CD8-positive, alpha-beta memory T cell (primary cell): ENCODE measurements around the gene DGCR8. TPM values are rescaled to one million over a fixed set of nuclear protein-coding genes. Genes with fewer than 3 reads are reported as not detected.

Source experiments
- CTCF ChIA-PET: fragments of 350-600 bp; sonication (Branson Sonifier 250); formaldehyde crosslinking; loops from one replicate; lab custom pipeline; 2021; ENCODE audit warnings: antibody characterized with exemption; lab: Charles Lee
- POLR2A ChIA-PET: fragments of 350-600 bp; sonication (Branson Sonifier 250); formaldehyde crosslinking; loops from one replicate; lab custom pipeline; 2021; ENCODE audit warnings: antibody characterized with exemption; lab: Charles Lee
- DNase-seq, 5 donors: peaks; one replicate each; pipeline versions ENCODE4 v3.0.0 to v3.0.0-alpha.2; 2020 to 2022; ENCODE audit warnings: mixed read lengths in 1 of 5
- H3K27ac ChIP-seq: one replicate; pipeline ENCODE4 v1.7.0; 2013; ENCODE audit warnings: low read depth, mild to moderate bottlenecking, low read length, moderate library complexity
- H3K27me3 ChIP-seq: 2 replicates; pipeline ENCODE4 v1.7.0; 2013; ENCODE audit warnings: low read length, mild to moderate bottlenecking; ENCODE audit not compliant: insufficient read depth, poor library complexity, severe bottlenecking
- H3K36me3 ChIP-seq: 2 replicates; pipeline ENCODE4 v1.7.0; 2013; ENCODE audit warnings: mild to moderate bottlenecking, low read length, moderate library complexity; ENCODE audit not compliant: insufficient read depth
- H3K4me1 ChIP-seq: 2 replicates; pipeline ENCODE4 v1.7.0; 2013; ENCODE audit warnings: mild to moderate bottlenecking, low read length, moderate library complexity; ENCODE audit not compliant: insufficient read depth
- H3K4me3 ChIP-seq: 2 replicates; pipeline ENCODE4 v1.7.0; 2013; ENCODE audit warnings: mild to moderate bottlenecking, low read length
- H3K9me3 ChIP-seq: 2 replicates; pipeline ENCODE4 v1.7.0; 2013; ENCODE audit warnings: mild to moderate bottlenecking, low read length
- H3K27ac Mint-ChIP-seq, 8 donors: one replicate each; pipeline ENCODE4 v1.8.0; 2020 to 2021; ENCODE audit warnings: mixed read lengths in 8 of 8, mild to moderate bottlenecking in 6 of 8, inconsistent platforms in 3 of 8, moderate library complexity in 3 of 8
- H3K27me3 Mint-ChIP-seq, 2 donors: one replicate each; pipeline ENCODE4 v1.8.0; 2020 to 2021; ENCODE audit warnings: mixed read lengths in 2 of 2, mild to moderate bottlenecking in 1 of 2, moderate library complexity in 1 of 2
- H3K36me3 Mint-ChIP-seq, 3 donors: one replicate each; pipeline ENCODE4 v1.8.0; 2020 to 2021; ENCODE audit warnings: mixed read lengths in 3 of 3, inconsistent platforms in 1 of 3, mild to moderate bottlenecking in 1 of 3
- H3K4me1 Mint-ChIP-seq, 3 donors: one replicate each; pipeline ENCODE4 v1.8.0; 2020 to 2021; ENCODE audit warnings: mixed read lengths in 3 of 3, inconsistent platforms in 1 of 3, mild to moderate bottlenecking in 1 of 3
- H3K4me3 Mint-ChIP-seq, 7 donors: one replicate each; pipeline ENCODE4 v1.8.0; 2020 to 2021; ENCODE audit warnings: mixed read lengths in 7 of 7, mild to moderate bottlenecking in 6 of 7, moderate library complexity in 4 of 7, inconsistent platforms in 2 of 7
- H3K9me3 Mint-ChIP-seq, 5 donors: one replicate each; pipeline ENCODE4 v1.8.0; 2020 to 2022; ENCODE audit warnings: mixed read lengths in 5 of 5, mild to moderate bottlenecking in 3 of 5, moderate library complexity in 2 of 5, inconsistent platforms in 1 of 5
- polyA plus RNA-seq: library from polyadenylated mRNA; unstranded; fragments of 300-500 nt; fragmentation: Illumina TruSeq; gene quantifications from one replicate; pipeline ENCODE4 v1.2.3, GENCODE V29; 2021
- total RNA-seq, 2 experiments: library from RNA; stranded (reverse); gene quantifications; one replicate each; pipeline ENCODE4 v1.2.3, GENCODE V29; 2021

The DGCR8 gene
- total RNA-seq (10 to 100 TPM; 68.6 to 73.8 TPM), polyA plus RNA-seq (10.6 TPM)

DNA sequence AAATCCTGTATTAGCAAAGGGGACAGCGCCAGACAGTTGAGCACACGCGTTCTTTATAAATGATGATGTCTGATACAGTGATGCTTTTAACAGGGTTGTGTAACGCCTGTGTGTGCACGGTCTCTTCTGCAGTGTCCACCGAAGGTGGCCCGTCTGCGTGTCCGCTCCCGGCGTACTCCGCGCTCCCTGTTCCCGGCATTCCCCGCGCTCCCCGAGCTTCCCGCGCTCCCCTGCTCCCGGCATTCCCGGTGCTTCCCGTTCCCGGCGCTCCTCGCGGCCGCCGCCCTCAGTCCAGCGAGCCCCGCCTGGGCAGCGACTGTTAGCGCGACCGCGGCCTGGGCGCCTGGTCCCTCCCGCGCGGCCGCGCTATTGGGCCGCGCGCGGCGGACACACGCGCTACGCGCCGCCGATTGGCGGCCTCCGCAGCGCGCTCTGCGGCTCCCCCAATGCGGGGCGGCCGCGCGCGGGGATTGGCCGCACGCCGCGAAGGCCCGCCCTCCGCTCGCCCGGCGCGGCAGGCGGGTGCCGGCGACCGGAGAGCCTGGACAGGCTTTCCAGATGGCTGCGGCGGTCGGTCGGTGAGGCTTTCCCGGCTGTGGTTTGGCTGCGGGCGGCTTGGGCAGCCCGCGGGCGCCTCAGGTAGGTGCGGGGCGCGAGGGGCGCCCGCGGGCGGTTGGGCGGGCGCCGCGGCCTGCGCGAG, at the start of gene DGCR8:
DGCR8 (plus strand) TSS at position 497 of the 700 bp plus-strand sequence. CDS start 5,723 bp downstream, outside the sequence.
- CTCF ChIA-PET = no interaction called here
- Mint-ChIP-seq H3K4me1 (peaks cover 38 to 46% (median 39%) of the 10 kb centered on the region in 3 donors), H3K4me3 (peak within 1 kb of the TSS; percentile 91 to 96 (median 94)), H3K27me3 (peaks cover 0 to 1% of the 10 kb centered on the region in 2 donors), H3K27ac (peak within 1 kb of the TSS; percentile 88 to 96 (median 91)), H3K36me3 (peaks cover 0 to 7% (median 0%) of the 10 kb centered on the region in 3 donors), H3K9me3 (no peaks in the 10 kb centered on the region)
- Histone ChIP-seq H3K27ac (peak within 1 kb of the TSS; percentile 98), H3K36me3 (no peaks in the 10 kb centered on the region), H3K4me3 (peak within 1 kb of the TSS; percentile 97), H3K27me3 (no peaks in the 10 kb centered on the region), H3K9me3 (no peaks in the 10 kb centered on the region), H3K4me1 (peaks cover 37% of the 10 kb centered on the region)
- POLR2A ChIA-PET = interaction anchor here (1.2 kb wide), 1 partner anchor 11 kb away, joined by 5 read pairs; no protein-coding TSS in a partner anchor
- DNase-seq = peak; percentile 56 to 80 (median 71)

DNA sequence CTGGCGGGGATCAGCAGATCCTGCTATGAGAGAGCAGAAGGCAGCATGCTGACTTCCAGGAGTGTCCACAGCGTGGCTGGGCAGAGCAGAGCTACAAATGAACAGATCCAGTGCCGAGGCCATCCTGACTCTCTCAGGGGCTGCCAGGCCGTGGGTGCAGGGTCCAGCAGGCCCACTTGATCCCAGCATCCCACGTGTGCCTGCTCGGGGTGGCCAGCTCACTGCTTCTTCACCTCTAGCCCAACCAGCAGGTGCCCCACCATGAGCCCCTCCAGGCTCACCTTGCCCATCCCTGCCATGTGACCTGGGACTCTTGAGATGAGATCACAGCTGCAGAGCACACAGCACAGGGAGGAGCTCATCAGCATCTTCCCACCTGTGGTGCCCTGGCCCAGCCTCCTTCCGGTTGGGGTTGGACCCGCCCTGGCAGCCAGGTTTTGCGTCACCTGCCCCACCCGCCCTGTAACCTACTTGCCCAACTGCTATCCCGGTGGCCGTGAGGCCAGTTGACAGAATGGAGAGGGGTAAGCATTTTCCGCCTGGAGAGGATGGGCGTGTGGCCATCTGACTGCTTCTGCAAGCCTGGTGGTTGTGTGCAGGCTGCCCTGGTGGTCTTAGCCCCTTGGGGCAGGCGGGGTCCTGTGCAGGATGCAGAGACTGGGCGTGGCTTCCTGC, 48.2 kb upstream of the DGCR8 start:
- H3K9me3 Mint-ChIP-seq = no peaks in the 10 kb centered on the region
- no peak overlapping the region for H3K4me3 ChIP-seq
- H3K27ac Mint-ChIP-seq = peak overlapping the region in 4 of 8 donors; percentile 48 to 79 (median 54)
- H3K4me1 Mint-ChIP-seq = peaks cover 24 to 63% (median 31%) of the 10 kb centered on the region in 3 donors
- peak overlapping the region; percentile 39 for H3K27ac ChIP-seq
- H3K4me1 ChIP-seq = peaks cover 19% of the 10 kb centered on the region
- no peaks in the 10 kb centered on the region for H3K27me3 Mint-ChIP-seq
- no peaks in the 10 kb centered on the region for H3K9me3 ChIP-seq
- peak in 4 of 5 donors; percentile 20 to 68 (median 46) for DNase-seq
- H3K36me3 ChIP-seq = peaks cover 5% of the 10 kb centered on the region
- no peaks in the 10 kb centered on the region for H3K27me3 ChIP-seq
- POLR2A ChIA-PET = interaction anchor here (1.6 kb wide), 1 partner anchor 10 kb away, joined by 7 read pairs; no protein-coding TSS in a partner anchor
- H3K4me3 Mint-ChIP-seq = peak overlapping the region in 1 of 7 donors; percentile 65
- CTCF ChIA-PET = interaction anchor here (2.3 kb wide), 1 partner anchor 10 kb away, joined by 5 read pairs; the partner anchor contains the start of gene TANGO2
- peaks cover 0 to 19% (median 4%) of the 10 kb centered on the region in 3 donors for H3K36me3 Mint-ChIP-seq

DNA sequence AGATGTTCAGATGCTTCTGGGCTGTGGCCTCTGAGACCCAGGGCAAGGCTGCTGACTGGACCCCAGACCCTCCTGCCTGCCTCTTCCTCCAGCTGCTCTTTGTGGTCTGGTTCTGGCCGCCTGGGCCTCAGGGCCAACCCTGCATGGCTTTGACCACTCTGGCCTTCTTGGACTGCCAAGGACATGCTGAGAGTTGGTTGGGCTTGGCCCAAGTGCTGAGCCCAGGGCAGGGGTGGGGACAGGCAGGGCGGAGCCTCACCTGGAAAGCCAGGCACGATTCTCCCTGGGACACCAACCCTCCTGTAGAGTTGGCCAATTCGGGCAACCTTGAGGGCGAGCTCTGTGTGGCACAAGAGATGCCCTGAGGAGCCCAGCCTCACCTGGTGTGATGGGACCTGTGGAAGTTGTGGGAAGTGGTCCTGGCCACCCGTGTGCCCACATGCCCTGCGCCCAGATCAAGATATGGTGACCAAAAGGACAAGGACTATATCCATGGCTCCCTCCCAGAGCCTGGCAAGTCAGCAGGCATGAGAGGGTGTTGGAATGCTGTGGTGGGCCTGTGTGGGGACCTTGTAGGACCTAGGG, 47.5 kb upstream of the DGCR8 start:
- Histone ChIP-seq H3K36me3 (peaks cover 7% of the 10 kb centered on the region), H3K27ac (peak overlapping the region; percentile 39)
- H3K4me3 Mint-ChIP-seq = peak overlapping the region in 1 of 7 donors; percentile 31

DNA sequence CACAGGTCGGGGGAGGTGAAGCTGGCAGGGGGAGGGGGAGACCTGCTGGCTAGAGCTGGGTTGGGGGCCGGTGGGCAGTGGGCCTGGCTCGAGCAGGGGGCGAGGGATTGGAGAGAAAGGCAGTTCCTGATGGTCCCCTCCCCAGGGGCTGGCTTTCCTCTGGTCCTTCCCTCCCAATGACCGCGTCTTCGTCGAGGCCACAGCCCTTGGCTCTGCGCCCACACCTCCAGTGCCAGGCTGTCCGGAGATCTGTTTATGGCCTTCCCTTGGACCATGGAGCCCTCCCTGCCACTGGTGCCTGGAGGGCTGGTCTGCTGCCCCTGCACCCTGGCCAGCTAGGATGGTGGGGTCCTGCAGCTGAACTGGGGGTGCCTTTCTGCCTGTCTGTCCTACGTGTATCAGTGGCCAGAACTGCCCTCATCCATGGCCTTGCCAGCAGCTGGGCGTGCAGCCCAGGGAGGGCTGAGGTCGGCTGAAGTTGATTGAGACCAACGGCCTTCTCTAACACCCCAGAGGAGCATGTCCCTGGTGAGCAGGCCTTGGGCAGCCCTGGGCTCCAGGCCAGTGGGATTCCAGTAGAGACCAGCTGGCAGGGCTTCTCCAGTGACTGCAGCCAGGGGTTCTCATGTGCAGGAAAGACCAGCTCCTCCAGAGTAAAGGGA, 46.9 kb upstream of the DGCR8 start:
- Mint-ChIP-seq H3K27ac (peak overlapping the region in 1 of 8 donors; percentile 68), H3K4me1 (peaks cover 20 to 56% (median 36%) of the 10 kb centered on the region in 3 donors), H3K4me3 (no peak overlapping the region), H3K27me3 (no peaks in the 10 kb centered on the region), H3K36me3 (peaks cover 0 to 32% (median 8%) of the 10 kb centered on the region in 3 donors), H3K9me3 (no peaks in the 10 kb centered on the region)
- POLR2A ChIA-PET = interaction anchor here (0.5 to 0.6 kb wide), 2 partner anchors 12 to 17 kb away, joined by 4 to 8 read pairs; no protein-coding TSS in a partner anchor
- Histone ChIP-seq H3K4me1 (peaks cover 15% of the 10 kb centered on the region), H3K9me3 (no peaks in the 10 kb centered on the region), H3K27me3 (no peaks in the 10 kb centered on the region), H3K27ac (no peak overlapping the region), H3K4me3 (no peak overlapping the region), H3K36me3 (peaks cover 7% of the 10 kb centered on the region)
- CTCF ChIA-PET = interaction anchor here (0.7 to 2.3 kb wide), 2 partner anchors 9 to 12 kb away, joined by 3 to 5 read pairs; partner anchors contain the start of gene TANGO2
- no peak for DNase-seq

More for the DNA sequence above, 47.5 kb upstream of the DGCR8 start:
- POLR2A ChIA-PET = interaction anchor here (1.6 kb wide), 1 partner anchor 10 kb away, joined by 7 read pairs; no protein-coding TSS in a partner anchor
- DNase-seq = no peak
- H3K4me1 Mint-ChIP-seq = peaks cover 20 to 58% (median 33%) of the 10 kb centered on the region in 3 donors
- peaks cover 0 to 26% (median 6%) of the 10 kb centered on the region in 3 donors for H3K36me3 Mint-ChIP-seq
- peak overlapping the region in 3 of 8 donors; percentile 48 to 86 (median 56) for H3K27ac Mint-ChIP-seq
- Histone ChIP-seq H3K4me3 (no peak overlapping the region), H3K4me1 (peaks cover 15% of the 10 kb centered on the region), H3K9me3 (no peaks in the 10 kb centered on the region), H3K27me3 (no peaks in the 10 kb centered on the region)
- CTCF ChIA-PET = interaction anchor here (2.3 kb wide), 1 partner anchor 11 kb away, joined by 5 read pairs; the partner anchor contains the start of gene TANGO2
- H3K9me3 Mint-ChIP-seq = no peaks in the 10 kb centered on the region
- no peaks in the 10 kb centered on the region for H3K27me3 Mint-ChIP-seq

DNA sequence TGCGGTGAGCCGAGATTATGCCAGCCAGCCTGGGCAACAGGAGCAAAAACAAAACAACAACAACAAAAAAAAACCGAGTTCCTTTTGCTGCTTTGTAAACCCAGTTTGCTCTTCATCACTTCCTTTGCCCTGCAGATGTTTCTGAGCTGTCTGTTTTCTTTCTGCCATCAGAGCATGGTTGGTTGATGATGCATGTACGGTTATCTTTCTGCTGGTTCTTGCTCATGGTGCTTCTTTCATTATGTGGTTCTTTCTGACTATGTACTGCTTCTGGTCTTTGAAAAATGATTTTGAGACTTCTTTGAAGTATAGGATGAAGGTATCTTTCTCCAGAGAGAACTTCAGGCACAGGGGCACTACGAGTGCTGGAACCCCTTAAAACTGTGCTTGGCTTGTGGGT, 45.9 kb upstream of the DGCR8 start:
- H3K27ac Mint-ChIP-seq = peak overlapping the region in 2 of 8 donors; percentile 0 to 40
- H3K36me3 Mint-ChIP-seq = peaks cover 0 to 40% (median 7%) of the 10 kb centered on the region in 3 donors
- Histone ChIP-seq H3K4me1 (peaks cover 15% of the 10 kb centered on the region), H3K27ac (no peak overlapping the region), H3K9me3 (no peaks in the 10 kb centered on the region), H3K27me3 (no peaks in the 10 kb centered on the region), H3K36me3 (peaks cover 7% of the 10 kb centered on the region), H3K4me3 (no peak overlapping the region)
- POLR2A ChIA-PET = no interaction called here
- H3K9me3 Mint-ChIP-seq = no peaks in the 10 kb centered on the region
- H3K27me3 Mint-ChIP-seq = no peaks in the 10 kb centered on the region
- H3K4me1 Mint-ChIP-seq = peaks cover 20 to 50% (median 36%) of the 10 kb centered on the region in 3 donors
- DNase-seq = no peak
- CTCF ChIA-PET = no interaction called here
- peak overlapping the region in 1 of 7 donors; percentile 44 for H3K4me3 Mint-ChIP-seq

DNA sequence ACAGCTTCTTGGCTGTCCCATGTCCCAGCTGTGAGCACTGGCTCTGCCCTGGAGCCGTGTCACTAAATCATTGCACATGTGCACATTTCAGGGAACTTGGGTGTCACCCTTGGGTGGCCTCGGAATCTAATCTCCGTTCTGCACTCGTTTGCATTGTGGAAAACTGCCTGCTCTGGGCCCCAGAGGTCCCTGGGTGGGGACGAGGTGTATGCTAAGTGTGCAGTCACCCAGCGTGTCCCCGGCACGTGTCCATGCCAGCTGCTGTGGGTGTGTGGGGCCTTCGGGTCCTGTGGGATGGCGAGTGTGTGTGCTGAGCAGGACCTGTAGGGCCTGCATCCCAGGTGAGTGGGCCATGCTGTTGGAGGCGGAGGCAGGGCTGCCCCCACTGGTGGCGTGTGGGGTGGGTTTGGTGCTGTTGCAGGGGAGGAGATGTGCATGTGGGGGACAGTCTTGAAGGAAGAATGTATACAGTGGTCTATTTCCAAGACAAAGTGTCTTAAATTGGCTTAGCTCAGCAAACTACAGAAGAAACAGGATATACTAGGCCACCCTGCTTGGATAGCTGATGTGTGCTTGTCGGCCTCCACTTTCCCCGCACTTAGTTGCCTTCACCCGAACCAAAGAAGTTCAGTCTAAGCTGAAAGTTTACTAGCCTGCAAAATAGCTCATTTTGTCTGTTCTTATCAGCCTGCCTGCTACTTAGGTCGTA, 44.5 kb upstream of the DGCR8 start:
- Mint-ChIP-seq H3K4me1 (peaks cover 20 to 47% (median 31%) of the 10 kb centered on the region in 3 donors), H3K27me3 (no peaks in the 10 kb centered on the region), H3K4me3 (no peak overlapping the region), H3K9me3 (no peaks in the 10 kb centered on the region), H3K27ac (peak overlapping the region in 4 of 8 donors; percentile 13 to 68 (median 38)), H3K36me3 (peaks cover 0 to 51% (median 7%) of the 10 kb centered on the region in 3 donors)
- no peaks in the 10 kb centered on the region for H3K27me3 ChIP-seq
- no peaks in the 10 kb centered on the region for H3K9me3 ChIP-seq
- H3K4me3 ChIP-seq = no peak overlapping the region
- H3K36me3 ChIP-seq = peaks cover 15% of the 10 kb centered on the region
- ChIA-PET CTCF (no interaction called here), POLR2A (interaction anchor here (1.1 kb wide), 1 partner anchor 14 kb away, joined by 3 read pairs; no protein-coding TSS in a partner anchor)
- DNase-seq = no peak
- H3K27ac ChIP-seq = no peak overlapping the region
- H3K4me1 ChIP-seq = peaks cover 15% of the 10 kb centered on the region
